NCI-H526 treated with DMSO at 0.1 percent for 48 hours (cell line): ENCODE results near the gene NELFE.
"Not testable (repeated sequence)": the region's sequence is repeated elsewhere in the genome, so short reads cannot be mapped to it uniquely, and the experiment has no call there.

Source experiments
- DNase-seq: peaks from one replicate; lab custom pipeline; 2025; lab: John Stamatoyannopoulos, UW

Gene NELFE

GRCh38 chr6:31919624-31920303 lies 39.0 kb downstream of the NELFE start:
- no peak for DNase-seq

- DNase-seq, result no peak
Observed at GRCh38 chr6:31918069-31918720, 40.6 kb downstream of the NELFE start.

DNA sequence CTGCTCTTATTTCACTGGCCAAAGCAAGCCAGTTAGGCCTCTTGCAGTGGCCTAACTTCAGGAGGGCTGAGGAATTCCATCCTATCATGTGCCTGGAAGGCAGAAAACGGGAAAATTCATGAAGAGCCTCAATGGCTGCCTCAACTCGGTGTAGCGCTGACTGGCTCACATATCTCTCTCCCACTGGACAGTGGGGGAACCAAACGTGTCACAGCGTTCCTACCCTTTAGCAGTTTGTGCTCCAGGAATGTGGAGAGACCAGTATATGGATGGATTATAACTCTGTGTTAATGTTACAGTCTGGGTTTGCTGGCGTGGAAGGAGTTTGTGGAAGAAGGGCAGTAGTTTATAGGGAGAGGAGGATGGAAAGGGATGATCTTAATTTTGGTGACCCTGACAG lies 43.0 kb downstream of the NELFE start:
- DNase-seq, result no peak

- DNase-seq, result no peak
Observed at GRCh38 chr6:31915351-31915750, 43.4 kb downstream of the NELFE start.

- no peak for DNase-seq
Observed at GRCh38 chr6:31911826-31912585, 46.8 kb downstream of the NELFE start.

GRCh38 chr6:31909298-31909697 lies 49.5 kb downstream of the NELFE start:
- not testable (repeated sequence) for DNase-seq

- no peak for DNase-seq
Observed at GRCh38 chr6:31908791-31909190, 50.0 kb downstream of the NELFE start.

- DNase-seq, result not testable (repeated sequence)
Observed at GRCh38 chr6:31908255-31908654, 50.5 kb downstream of the NELFE start.

DNA sequence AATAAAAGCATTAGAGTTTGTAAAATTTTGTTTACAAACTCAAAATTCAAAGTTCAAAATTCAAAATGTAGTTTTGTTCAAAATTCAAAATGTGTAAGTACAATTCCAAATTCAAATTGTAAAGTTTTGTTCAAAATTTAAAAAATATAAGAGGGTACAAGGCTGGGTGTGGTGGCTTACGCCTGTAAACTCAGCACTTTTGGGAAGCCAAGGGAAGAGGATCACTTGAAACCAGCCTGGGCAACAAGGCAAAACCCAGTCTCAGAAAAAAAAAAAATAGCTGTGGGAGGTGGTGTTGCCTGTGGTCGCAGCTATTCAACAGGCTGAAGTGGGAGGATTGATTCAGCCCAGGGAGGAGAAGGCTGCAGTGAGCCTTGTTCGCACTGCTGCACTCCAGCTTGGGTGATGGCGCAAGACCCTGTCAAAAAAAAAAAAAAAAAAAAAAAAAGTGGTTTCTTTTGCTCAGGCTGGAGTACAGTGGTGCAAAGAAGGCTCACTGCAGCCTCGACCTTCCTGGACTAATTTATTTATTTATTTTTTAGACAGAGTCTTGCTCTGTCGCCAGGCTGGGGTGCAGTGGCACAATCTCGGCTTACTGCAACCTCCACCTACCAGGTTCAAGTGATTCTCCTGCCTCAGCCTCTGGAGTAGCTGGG lies 51.5 kb downstream of the NELFE start:
- DNase-seq, result no peak

GRCh38 chr6:31906727-31907126 lies 52.0 kb downstream of the NELFE start:
- not testable (repeated sequence) for DNase-seq

DNA sequence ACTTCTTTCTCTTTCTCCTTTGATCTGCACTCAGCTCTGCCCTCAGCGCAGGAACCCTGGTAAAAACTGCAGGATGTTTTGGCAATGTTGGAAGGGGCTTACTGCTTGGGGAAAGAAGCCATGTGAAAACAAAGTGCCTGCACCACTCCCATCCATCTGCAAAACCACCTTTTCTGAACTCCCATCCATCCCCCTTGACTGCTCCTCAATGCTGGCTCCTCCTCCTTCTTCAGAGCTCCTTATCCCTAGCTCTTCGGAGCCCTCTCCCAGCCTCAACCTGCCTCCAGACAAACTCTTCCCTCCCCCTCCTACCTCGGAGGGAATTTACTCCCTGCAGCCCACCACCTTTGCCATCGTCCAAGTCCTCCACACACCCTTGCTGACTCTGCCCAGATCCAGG lies 52.6 kb downstream of the NELFE start:
- no peak for DNase-seq

DNA sequence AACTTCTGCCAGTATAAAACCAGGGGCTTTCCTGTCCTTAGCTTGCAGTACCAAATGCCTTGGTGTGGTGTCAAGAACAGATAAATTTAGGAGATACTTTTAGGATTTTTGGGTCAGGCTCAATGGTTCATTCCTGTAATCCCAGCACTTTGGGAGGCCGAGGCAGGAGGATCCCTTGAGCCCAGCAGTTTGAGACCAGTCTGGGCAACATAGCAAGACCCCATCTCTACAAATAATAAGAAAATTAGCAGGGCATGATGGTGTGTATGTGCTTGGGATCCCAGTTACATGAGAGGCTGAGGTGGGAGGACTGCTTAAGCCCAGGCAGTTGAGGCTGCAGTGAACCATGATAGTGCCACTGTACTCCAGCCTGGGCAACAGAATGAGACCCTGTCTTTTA lies 53.7 kb downstream of the NELFE start:
- DNase-seq, result no peak

DNA sequence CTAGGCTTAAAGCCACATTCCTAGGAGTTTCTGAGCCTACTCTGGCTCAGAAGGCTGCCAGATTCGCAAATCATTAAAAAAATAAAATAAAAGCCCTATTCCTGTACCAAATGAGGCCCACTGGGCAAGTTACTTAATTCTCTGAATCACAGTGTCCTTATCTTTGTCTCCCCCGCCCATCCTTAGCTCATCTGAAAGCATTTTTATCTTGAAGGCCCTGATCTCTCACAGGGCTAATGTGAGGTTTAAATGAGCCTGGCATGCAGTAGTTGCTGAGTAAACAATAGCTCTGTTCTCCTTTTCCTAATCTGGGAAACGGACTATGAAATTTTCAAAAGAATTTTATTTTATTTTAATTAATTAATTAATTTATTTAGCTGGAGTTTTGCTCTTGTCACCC lies 54.8 kb downstream of the NELFE start:
- DNase-seq, result no peak
